IMR-90 (cell line): ENCODE measurements around the gene FAS. TPM values are rescaled to one million over a fixed set of nuclear protein-coding genes. Genes with fewer than 3 reads are reported as not detected.

Source experiments
- ATAC-seq: fragments of 200-7000 bp; cut with Tn5 transposase; 2 replicates; pipeline ENCODE4 v1.9.1; 2020; ENCODE audit warnings: low read depth, mild to moderate bottlenecking, moderate library complexity
- BruUV-seq: library from RNA; stranded (reverse); fragments of 400-500 nt; replicated peaks from 2 replicates; lab custom pipeline; 2021; lab: Mats Ljungman, UMichigan
- CTCF ChIA-PET: fragments of 300-600 bp; formaldehyde crosslinking; extraction: SDS; loops from one replicate; lab custom pipeline; 2021; ENCODE audit warnings: antibody characterized with exemption; lab: Yijun Ruan, JAX
- POLR2A ChIA-PET: fragments of 300-600 bp; sonication (Branson Sonifier 250); formaldehyde crosslinking; loops from one replicate; lab custom pipeline; 2022; ENCODE audit warnings: antibody characterized with exemption; ENCODE audit not compliant: unreplicated experiment; lab: Charles Lee
- DNase-seq: peaks from one replicate; pipeline ENCODE4 v3.0.0; 2013
- H2AFZ ChIP-seq: replicated peaks from 2 replicates; pipeline ENCODE3; 2013; ENCODE audit warnings: low read length, mild to moderate bottlenecking; ENCODE audit not compliant: poor library complexity
- H2AK5ac ChIP-seq: 2 replicates; pipeline ENCODE4 v1.6.1; 2013; ENCODE audit warnings: low read depth, low read length, inconsistent platforms
- H2AK9ac ChIP-seq: replicated peaks from 2 replicates; pipeline ENCODE3; 2013; ENCODE audit warnings: mild to moderate bottlenecking, low read depth, low read length, moderate library complexity; ENCODE audit not compliant: poor library complexity
- H2BK120ac ChIP-seq: 2 replicates; pipeline ENCODE4 v1.6.1; 2013; ENCODE audit warnings: low read depth, low read length, inconsistent platforms
- H2BK15ac ChIP-seq: 3 replicates; pipeline ENCODE4 v1.6.1; 2013; ENCODE audit warnings: low read depth, low read length, inconsistent platforms
- H2BK20ac ChIP-seq: 2 replicates; pipeline ENCODE4 v1.6.1; 2013; ENCODE audit warnings: low read depth, mild to moderate bottlenecking, inconsistent platforms, low read length, moderate library complexity
- H2BK5ac ChIP-seq: 2 replicates; pipeline ENCODE4 v1.6.1; 2013; ENCODE audit warnings: mild to moderate bottlenecking, low read depth, low read length, inconsistent platforms; ENCODE audit not compliant: poor library complexity, severe bottlenecking
- H3K14ac ChIP-seq: replicated peaks from 2 replicates; pipeline ENCODE4 v1.6.1; 2013; ENCODE audit warnings: low read depth, low read length, inconsistent platforms
- H3K18ac ChIP-seq: 2 replicates; pipeline ENCODE4 v1.6.1; 2013; ENCODE audit warnings: low read depth, low read length, control low read depth
- H3K23ac ChIP-seq: 2 replicates; pipeline ENCODE4 v1.6.1; 2013; ENCODE audit warnings: low read depth, low read length, inconsistent platforms
- H3K27ac ChIP-seq: 2 replicates; pipeline ENCODE4 v1.5.1; 2013; ENCODE audit warnings: mild to moderate bottlenecking, control low read depth, low read length; ENCODE audit not compliant: insufficient read depth
- H3K27me3 ChIP-seq: 2 replicates; pipeline ENCODE4 v1.6.1; 2013; ENCODE audit warnings: low read length; ENCODE audit not compliant: control insufficient read depth, insufficient read depth
- H3K36me3 ChIP-seq: 2 replicates; pipeline ENCODE4 v1.6.1; 2013; ENCODE audit warnings: low read length, mixed read lengths; ENCODE audit not compliant: control insufficient read depth, insufficient read depth
- H3K4ac ChIP-seq: 2 replicates; pipeline ENCODE4 v1.6.1; 2013; ENCODE audit warnings: low read depth, low read length, inconsistent platforms
- H3K4me1 ChIP-seq: 2 replicates; pipeline ENCODE4 v1.6.1; 2013; ENCODE audit warnings: low read length, mixed read lengths; ENCODE audit not compliant: control insufficient read depth, insufficient read depth
- H3K4me2 ChIP-seq: 2 replicates; pipeline ENCODE4 v1.6.1; 2013; ENCODE audit warnings: low read depth, mild to moderate bottlenecking, control low read depth, low read length, moderate library complexity
- H3K4me3 ChIP-seq: 2 replicates; pipeline ENCODE4 v1.5.1; 2013; ENCODE audit warnings: low read depth, mild to moderate bottlenecking, control low read depth, low read length, moderate library complexity; ENCODE audit not compliant: insufficient read depth
- H3K56ac ChIP-seq: 2 replicates; pipeline ENCODE4 v1.6.1; 2013; ENCODE audit warnings: low read length, inconsistent platforms; ENCODE audit not compliant: insufficient read depth; ENCODE audit errors: extremely low read depth
- H3K79me1 ChIP-seq, 2 experiments: 2 replicates each; pipeline ENCODE4 v1.6.1; 2013; ENCODE audit warnings: low read length in 2 of 2, inconsistent platforms in 1 of 2, low read depth in 1 of 2
- H3K9ac ChIP-seq: 2 replicates; pipeline ENCODE4 v1.6.1; 2013; ENCODE audit warnings: low read depth, low read length, control low read depth
- H3K9me1 ChIP-seq: 2 replicates; pipeline ENCODE4 v1.6.1; 2013; ENCODE audit warnings: low read length, inconsistent platforms; ENCODE audit not compliant: insufficient read depth
- H3K9me3 ChIP-seq: 2 replicates; pipeline ENCODE4 v1.6.1; 2013; ENCODE audit warnings: low read length; ENCODE audit not compliant: control insufficient read depth, insufficient read depth
- H4K20me1 ChIP-seq: 2 replicates; pipeline ENCODE4 v1.6.1; 2013; ENCODE audit warnings: low read length, inconsistent platforms; ENCODE audit not compliant: insufficient read depth
- H4K5ac ChIP-seq: 2 replicates; pipeline ENCODE4 v1.6.1; 2013; ENCODE audit warnings: mild to moderate bottlenecking, low read depth, low read length, control low read depth
- H4K8ac ChIP-seq, 2 experiments: 2 replicates each; pipeline ENCODE4 v1.6.1; 2013; ENCODE audit warnings: low read depth in 2 of 2, low read length in 2 of 2, control low read depth in 1 of 2, inconsistent platforms in 1 of 2
- H4K91ac ChIP-seq: 2 replicates; pipeline ENCODE4 v1.6.1; 2013; ENCODE audit warnings: low read depth, low read length, inconsistent platforms; ENCODE audit not compliant: insufficient read depth
- BHLHE40 ChIP-seq: fragments of 150-350 bp; IDR thresholded peaks from 2 replicates; pipeline ENCODE4 v1.6.1; 2016; ENCODE audit warnings: mild to moderate bottlenecking, low read depth, low read length
- CEBPB ChIP-seq: IDR thresholded peaks from 2 replicates; pipeline ENCODE4 v1.6.1; 2012; ENCODE audit warnings: low read depth, low read length, improper control_type of control experiment
- CHD1 ChIP-seq: IDR thresholded peaks from 2 replicates; pipeline ENCODE4 v1.6.1; 2012; ENCODE audit warnings: low read depth, low read length, improper control_type of control experiment
- FOS ChIP-seq: fragments of 150-350 bp; IDR thresholded peaks from 2 replicates; pipeline ENCODE4 v1.6.1; 2016; ENCODE audit warnings: low read depth, low read length
- MAFK ChIP-seq: IDR thresholded peaks from 2 replicates; pipeline ENCODE4 v1.6.1; 2012; ENCODE audit warnings: low read depth, low read length, improper control_type of control experiment
- MAZ ChIP-seq: IDR thresholded peaks from 2 replicates; pipeline ENCODE4 v1.6.1; 2012; ENCODE audit warnings: low read depth, mild to moderate bottlenecking, low read length, improper control_type of control experiment, moderate library complexity, borderline replicate concordance
- MXI1 ChIP-seq: IDR thresholded peaks from 2 replicates; pipeline ENCODE4 v1.6.1; 2012; ENCODE audit warnings: low read depth, mild to moderate bottlenecking, low read length, moderate library complexity, borderline replicate concordance
- NFE2L2 ChIP-seq: fragments of 150-350 bp; IDR thresholded peaks from 2 replicates; pipeline ENCODE4 v1.6.1; 2016; ENCODE audit warnings: low read depth, mild to moderate bottlenecking, low read length
- POLR2A ChIP-seq: IDR thresholded peaks from 2 replicates; pipeline ENCODE4 v1.6.1; 2012; ENCODE audit warnings: mild to moderate bottlenecking, low read depth, low read length
- RAD21 ChIP-seq: IDR thresholded peaks from 2 replicates; pipeline ENCODE4 v1.6.1; 2012; ENCODE audit warnings: low read length, improper control_type of control experiment
- RCOR1 ChIP-seq: IDR thresholded peaks from 2 replicates; pipeline ENCODE4 v1.6.1; 2012; ENCODE audit warnings: mild to moderate bottlenecking, low read length, improper control_type of control experiment; ENCODE audit not compliant: insufficient replicate concordance
- RFX5 ChIP-seq: IDR thresholded peaks from 2 replicates; pipeline ENCODE4 v1.8.0; 2012; ENCODE audit warnings: low read depth, mild to moderate bottlenecking, low read length, moderate library complexity
- SMC3 ChIP-seq: fragments of 150-350 bp; IDR thresholded peaks from 2 replicates; pipeline ENCODE4 v1.6.1; 2016; ENCODE audit warnings: low read depth, mild to moderate bottlenecking, antibody characterized with exemption, low read length, moderate library complexity
- WGBS, 2 experiments: methylation state at CpG; one replicate each; pipeline versions ENCODE4 v1.1.5 to v1.1.7; 2013; ENCODE audit warnings: missing lambda C conversion rate in 2 of 2; ENCODE audit not compliant: insufficient read length in 1 of 2; ENCODE audit errors: extremely low coverage in 2 of 2; 5-methylcytosine and 5-hydroxymethylcytosine counted together
- dilution Hi-C: fragments of 300-500 bp; cut with HindIII; formaldehyde crosslinking; loops from one replicate; pipeline ENCODE4 v1.14.3; 2018; ENCODE audit warnings: low sequenced_read_pairs; ENCODE audit not compliant: unreplicated experiment
- in situ Hi-C: fragments of 300-500 bp; cut with MboI; formaldehyde crosslinking; loops from 3 replicates; pipeline ENCODE4 v1.14.3; 2019; ENCODE audit warnings: low sequenced_read_pairs, inconsistent platforms, mixed read lengths
- intact Hi-C: fragments of 100-400 bp; cut with micrococcal nuclease; formaldehyde crosslinking; loops from 2 replicates; pipeline ENCODE4 v1.10.0; 2022
- polyA plus RNA-seq, 3 experiments: library from polyadenylated mRNA; depleted of rRNA; stranded (reverse); fragments of >200 nt; gene quantifications; 2 replicates each; pipeline ENCODE4 v1.2.3, GENCODE V29; 2012; ENCODE audit warnings: low replicate concordance in 1 of 3
- total RNA-seq: library from RNA; depleted of rRNA; stranded (reverse); fragments of >200 nt; gene quantifications from 2 replicates; pipeline ENCODE4 v1.2.3, GENCODE V29; 2012
- TF ChIP-seq, protein P1 (sequence below): conservative IDR thresholded peaks from 2 replicates; pipeline ENCODE4 v1.5.1; 2012; ENCODE audit warnings: mild to moderate bottlenecking, low read depth, low read length, improper control_type of control experiment
- TF ChIP-seq, protein P2 (sequence below): fragments of 150-350 bp; IDR thresholded peaks from 2 replicates; pipeline ENCODE4 v1.6.1; 2016; ENCODE audit warnings: low read depth, mild to moderate bottlenecking, low read length, moderate library complexity, borderline replicate concordance
- TF ChIP-seq, protein P3 (sequence below): fragments of 150-350 bp; IDR thresholded peaks from 2 replicates; pipeline ENCODE4 v1.6.1; 2017; ENCODE audit warnings: mild to moderate bottlenecking, antibody characterized with exemption, low read length, low read depth

Gene FAS
- total and polyA plus RNA-seq, 2 of the 4 experiments (the other 2 are of a cell fraction): 34.3 to 53.8 TPM

DNA sequence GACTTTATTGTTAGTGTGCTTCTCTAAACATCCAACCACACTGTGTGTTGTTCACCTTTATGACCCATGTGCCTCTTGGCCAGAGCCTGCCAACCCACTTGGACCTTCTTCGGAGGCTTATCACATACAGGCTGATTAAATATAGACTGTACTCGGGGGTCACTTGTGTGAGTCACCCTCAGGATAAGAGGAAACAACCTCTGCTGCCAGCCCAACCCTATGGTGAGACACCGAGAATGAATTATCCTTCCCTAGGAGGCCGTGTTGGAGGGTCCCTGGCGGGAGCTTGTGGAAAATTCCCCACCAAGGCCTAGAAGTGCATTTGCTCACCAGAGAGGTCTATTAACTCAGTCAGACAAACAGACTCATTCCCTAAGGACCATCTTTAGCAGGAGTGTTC lies 63.0 kb downstream of the FAS start:
- CTCF ChIA-PET: no interaction called here
- Histone ChIP-seq H4K20me1 (no peaks in the 10 kb centered on the region), H3K23ac (no peak overlapping the region; the same call in none of the 2 replicates), H3K27me3 (no peaks in the 10 kb centered on the region), H3K9me3 (no peaks in the 10 kb centered on the region), H2BK15ac (no peak overlapping the region), H2AK9ac (no peak overlapping the region), H2AFZ (no peak overlapping the region), H2AK5ac (no peak overlapping the region), H2BK120ac (no peak overlapping the region), H3K4ac (no peak overlapping the region), H3K4me3 (no peak overlapping the region), H3K18ac (no peak overlapping the region), H3K56ac (no peak overlapping the region), H2BK20ac (no peak overlapping the region), H3K9me1 (no peaks in the 10 kb centered on the region), H3K14ac (no peak overlapping the region; the same call in 1 of the 2 replicates), H4K91ac (no peak overlapping the region), H3K36me3 (no peaks in the 10 kb centered on the region; the same call in 1 of the 2 replicates), H3K4me2 (no peak overlapping the region), H2BK5ac (no peak overlapping the region), H4K5ac (no peak overlapping the region), H3K9ac (no peak overlapping the region), H3K79me1 (no peaks in the 10 kb centered on the region), H3K4me1 (peaks cover 3% of the 10 kb centered on the region; the same call in 1 of the 2 replicates), H3K27ac (no peak overlapping the region), H4K8ac (no peak overlapping the region)
- intact Hi-C loops (no loop called here), dilution Hi-C loops (no loop called here), in situ Hi-C loops (no loop called here)
- no peak for DNase-seq
- TF ChIP-seq CHD1 (no peak), BHLHE40 (no peak), POLR2A (no peak), MAZ (no peak), SMC3 (no peak), NFE2L2 (no peak), RCOR1 (no peak), MXI1 (no peak), CEBPB (no peak), FOS (no peak), MAFK (no peak), RAD21 (no peak), RFX5 (no peak)
- TF ChIP-seq, protein P1, sequence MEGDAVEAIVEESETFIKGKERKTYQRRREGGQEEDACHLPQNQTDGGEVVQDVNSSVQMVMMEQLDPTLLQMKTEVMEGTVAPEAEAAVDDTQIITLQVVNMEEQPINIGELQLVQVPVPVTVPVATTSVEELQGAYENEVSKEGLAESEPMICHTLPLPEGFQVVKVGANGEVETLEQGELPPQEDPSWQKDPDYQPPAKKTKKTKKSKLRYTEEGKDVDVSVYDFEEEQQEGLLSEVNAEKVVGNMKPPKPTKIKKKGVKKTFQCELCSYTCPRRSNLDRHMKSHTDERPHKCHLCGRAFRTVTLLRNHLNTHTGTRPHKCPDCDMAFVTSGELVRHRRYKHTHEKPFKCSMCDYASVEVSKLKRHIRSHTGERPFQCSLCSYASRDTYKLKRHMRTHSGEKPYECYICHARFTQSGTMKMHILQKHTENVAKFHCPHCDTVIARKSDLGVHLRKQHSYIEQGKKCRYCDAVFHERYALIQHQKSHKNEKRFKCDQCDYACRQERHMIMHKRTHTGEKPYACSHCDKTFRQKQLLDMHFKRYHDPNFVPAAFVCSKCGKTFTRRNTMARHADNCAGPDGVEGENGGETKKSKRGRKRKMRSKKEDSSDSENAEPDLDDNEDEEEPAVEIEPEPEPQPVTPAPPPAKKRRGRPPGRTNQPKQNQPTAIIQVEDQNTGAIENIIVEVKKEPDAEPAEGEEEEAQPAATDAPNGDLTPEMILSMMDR: no peak
- TF ChIP-seq, protein P2, sequence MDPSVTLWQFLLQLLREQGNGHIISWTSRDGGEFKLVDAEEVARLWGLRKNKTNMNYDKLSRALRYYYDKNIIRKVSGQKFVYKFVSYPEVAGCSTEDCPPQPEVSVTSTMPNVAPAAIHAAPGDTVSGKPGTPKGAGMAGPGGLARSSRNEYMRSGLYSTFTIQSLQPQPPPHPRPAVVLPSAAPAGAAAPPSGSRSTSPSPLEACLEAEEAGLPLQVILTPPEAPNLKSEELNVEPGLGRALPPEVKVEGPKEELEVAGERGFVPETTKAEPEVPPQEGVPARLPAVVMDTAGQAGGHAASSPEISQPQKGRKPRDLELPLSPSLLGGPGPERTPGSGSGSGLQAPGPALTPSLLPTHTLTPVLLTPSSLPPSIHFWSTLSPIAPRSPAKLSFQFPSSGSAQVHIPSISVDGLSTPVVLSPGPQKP: no peak
- TF ChIP-seq, protein P3, sequence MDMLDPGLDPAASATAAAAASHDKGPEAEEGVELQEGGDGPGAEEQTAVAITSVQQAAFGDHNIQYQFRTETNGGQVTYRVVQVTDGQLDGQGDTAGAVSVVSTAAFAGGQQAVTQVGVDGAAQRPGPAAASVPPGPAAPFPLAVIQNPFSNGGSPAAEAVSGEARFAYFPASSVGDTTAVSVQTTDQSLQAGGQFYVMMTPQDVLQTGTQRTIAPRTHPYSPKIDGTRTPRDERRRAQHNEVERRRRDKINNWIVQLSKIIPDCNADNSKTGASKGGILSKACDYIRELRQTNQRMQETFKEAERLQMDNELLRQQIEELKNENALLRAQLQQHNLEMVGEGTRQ: no peak
- ATAC-seq: peak; percentile 17; the same call in 1 of the 2 replicates
- WGBS, 2 experiments: 33% methylated on average over 1 of the region's 5 CpGs; no CpG with 5 or more reads in 1 of the 2 experiments
- POLR2A ChIA-PET: no interaction called here
- no TSS peak for BruUV-seq
